HG03565 (cell line): Measurements from ENCODE around the gene FGF14.

ENCODE experiments used
- ATAC-seq: cut with Tn5 transposase; IDR thresholded peaks from one replicate; pipeline ENCODE4 v1.9.1; 2021; ENCODE audit warnings: mild to moderate bottlenecking, moderate library complexity; ENCODE audit not compliant: unreplicated experiment

Gene FGF14

GRCh38 chr13:101703081-101703480 is 698.8 kb downstream of the FGF14 start:
- no peak for ATAC-seq

GRCh38 chr13:101700598-101700997 is 701.2 kb downstream of the FGF14 start:
- no peak for ATAC-seq

- no peak for ATAC-seq
Measured at GRCh38 chr13:101698400-101698799, 703.4 kb downstream of the FGF14 start.

- no peak for ATAC-seq
Measured at GRCh38 chr13:101697745-101698144, 704.1 kb downstream of the FGF14 start.

GRCh38 chr13:101695870-101696516 is 705.9 kb downstream of the FGF14 start:
- no peak for ATAC-seq

GRCh38 chr13:101691341-101691860 is 710.4 kb downstream of the FGF14 start:
- no peak for ATAC-seq

GRCh38 chr13:101690871-101691270 is 711.0 kb downstream of the FGF14 start:
- ATAC-seq = no peak

- ATAC-seq = no peak
Measured at GRCh38 chr13:101686003-101686402, 715.8 kb downstream of the FGF14 start.

- ATAC-seq = no peak
Measured at GRCh38 chr13:101681834-101682233, 720.0 kb downstream of the FGF14 start.

GRCh38 chr13:101673360-101674105 is 728.3 kb downstream of the FGF14 start:
- ATAC-seq = no peak

GRCh38 chr13:101661839-101662238 is 740.0 kb downstream of the FGF14 start:
- ATAC-seq = no peak
